ENCODE measurements around the gene EPB41.

- TF ChIP-seq CTCF (conservative IDR thresholded peaks at IDR 0.05 in 1 of 2, IDR thresholded peaks at IDR 0.05 in 1 of 2; ENCODE audit: extremely low read depth in 1 of 2, insufficient read depth in 1 of 2, low read depth in 1 of 2, low read length in 2 of 2) (no peak), EZH2 (IDR thresholded peaks at IDR 0.05; ENCODE audit: borderline replicate concordance, low read length) (no peak)
Measured at GRCh38 chr1:29123887-29124365, 209.6 kb downstream of the EPB41 start, which contains the start of gene TMEM200B.

Measured in mammary epithelial cell (primary cell).